T-helper 1 cell (primary cell): ENCODE data around the gene GMIP.

Experiments
- DNase-seq, 5 donors: peaks; one replicate each; pipeline ENCODE4 v3.0.0-alpha.2; 2012 to 2020

The GMIP gene

GRCh38 chr19:19635313-19635702, 8.1 kb downstream of the GMIP start:
- no peak for DNase-seq

GRCh38 chr19:19634516-19635312, 8.7 kb downstream of the GMIP start:
- DNase-seq, result no peak

GRCh38 chr19:19633711-19634515, 9.5 kb downstream of the GMIP start:
- no peak for DNase-seq

- DNase-seq, result no peak
These were observed 10.8 kb downstream of the GMIP start for GRCh38 chr19:19632661-19633060.

- DNase-seq, result no peak
These were observed 12.1 kb downstream of the GMIP start for GRCh38 chr19:19631346-19631745.

- DNase-seq, result no peak
These were observed 13.0 kb downstream of the GMIP start for GRCh38 chr19:19630426-19630825.

GRCh38 chr19:19630062-19630414, 13.4 kb downstream of the GMIP start:
- no peak for DNase-seq

GRCh38 chr19:19628501-19629134, 14.8 kb downstream of the GMIP start:
- peak in 2 of 5 donors; percentile 24 to 45 for DNase-seq

- DNase-seq, result peak; percentile 67 to 87 (median 75)
These were observed 15.6 kb downstream of the GMIP start, which contains the start of gene LPAR2 for GRCh38 chr19:19627621-19628500. TSS of gene LPAR2 (minus strand) at chr19:19628220. CDS start at chr19:19627275, 945 bp downstream.

- DNase-seq, result peak in 1 of 5 donors; percentile 9
These were observed 16.7 kb downstream of the GMIP start for GRCh38 chr19:19626516-19627472.

GRCh38 chr19:19624032-19624570, 19.4 kb downstream of the GMIP start:
- DNase-seq, result no peak

- no peak for DNase-seq
These were observed 20.1 kb downstream of the GMIP start for GRCh38 chr19:19623383-19623782.

- DNase-seq, result no peak
These were observed 23.6 kb downstream of the GMIP start for GRCh38 chr19:19619849-19620210.

- no peak for DNase-seq
These were observed 24.1 kb downstream of the GMIP start for GRCh38 chr19:19619181-19619848.

GRCh38 chr19:19618219-19619051, 25.0 kb downstream of the GMIP start, which contains the start of gene PBX4:
TSS of gene PBX4 (minus strand) at chr19:19618687. CDS start at chr19:19618629, 58 bp downstream.
- peak; percentile 98 to 100 (median 99) for DNase-seq

- DNase-seq, result peak in 2 of 5 donors; percentile 25 to 57
These were observed 28.4 kb downstream of the GMIP start for GRCh38 chr19:19615086-19615485.

- DNase-seq, result no peak
These were observed 30.0 kb downstream of the GMIP start for GRCh38 chr19:19613506-19613905.

GRCh38 chr19:19610376-19611202, 32.9 kb downstream of the GMIP start:
- DNase-seq, result no peak
